GM18520 (cell line): ENCODE data around the gene ZNF407.

Source experiments
- ATAC-seq: cut with Tn5 transposase; IDR thresholded peaks from one replicate; pipeline ENCODE4 v1.9.1; 2021; ENCODE audit not compliant: unreplicated experiment

ZNF407 gene

DNA sequence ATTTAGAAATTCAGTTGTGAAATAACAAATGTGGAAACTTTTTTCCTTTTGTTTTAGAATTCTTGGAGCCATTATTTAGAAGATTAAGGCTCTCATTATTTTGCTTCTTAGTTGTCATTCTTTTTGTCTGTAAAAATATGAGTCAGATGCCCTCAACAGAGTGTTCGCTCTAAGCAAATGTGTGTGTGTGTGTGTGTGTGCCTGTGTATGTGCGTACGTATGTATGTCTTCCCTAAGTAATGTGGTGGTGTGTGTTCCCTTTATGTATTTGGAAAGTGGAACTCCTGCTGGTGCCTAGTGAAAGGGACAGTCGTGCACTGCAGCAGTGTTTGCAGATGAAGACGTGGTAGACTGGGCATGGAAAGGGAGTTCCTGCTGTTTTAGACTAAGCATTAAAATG is 27.5 kb downstream of the ZNF407 start:
- ATAC-seq: no peak

DNA sequence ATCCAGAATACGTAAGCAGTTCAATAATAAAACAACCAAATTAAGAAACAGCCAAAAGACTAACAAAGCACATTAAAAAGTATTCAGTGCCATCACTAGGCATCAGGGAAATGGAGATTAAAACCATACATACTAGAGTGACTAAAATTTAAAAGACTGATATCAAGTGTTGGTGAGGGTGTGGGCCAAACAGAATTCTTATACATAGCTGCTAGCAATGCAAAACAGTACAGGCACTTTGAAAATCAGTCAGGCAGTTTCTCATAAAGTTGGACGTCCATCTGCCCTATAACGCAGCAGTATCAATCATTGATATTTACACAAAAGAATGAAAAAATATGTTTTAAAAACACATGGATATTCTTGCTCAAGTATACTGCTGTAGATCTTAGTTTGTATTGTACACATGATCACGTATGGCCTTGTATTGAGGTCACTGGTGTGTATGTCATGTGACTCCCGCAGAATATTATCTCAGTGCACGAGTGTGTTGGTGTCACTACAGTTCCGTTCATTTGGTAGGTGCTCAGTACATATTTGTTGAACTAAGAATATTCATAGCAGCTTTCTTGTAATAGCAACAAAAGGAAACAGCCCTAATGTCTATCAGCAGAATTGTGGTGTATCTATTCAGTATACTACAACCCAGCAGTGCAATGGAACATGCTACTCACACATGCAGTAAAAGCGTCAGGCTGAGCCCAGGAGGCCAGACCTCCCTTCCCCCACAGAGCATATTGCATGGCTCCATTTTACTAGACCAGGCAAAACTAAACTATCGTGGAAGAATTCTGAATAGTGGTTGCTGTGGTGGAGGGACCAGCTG is 28.6 kb downstream of the ZNF407 start:
- ATAC-seq: no peak

DNA sequence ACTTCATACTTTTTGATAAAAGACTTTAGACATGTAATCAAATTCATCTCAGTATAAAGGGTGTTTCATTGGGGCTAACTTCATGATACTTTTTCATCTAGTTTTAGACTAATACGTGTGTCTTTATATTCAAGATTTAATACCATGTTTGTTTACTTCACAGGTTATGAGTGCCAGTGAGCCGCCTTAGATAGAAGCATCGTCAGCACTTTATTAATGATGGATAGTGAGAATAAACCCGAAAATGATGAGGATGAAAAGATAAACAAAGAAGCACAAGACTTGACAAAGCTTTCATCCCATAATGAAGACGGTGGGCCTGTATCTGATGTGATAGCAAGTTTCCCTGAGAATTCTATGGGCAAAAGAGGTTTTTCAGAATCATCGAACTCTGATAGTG is 33.1 kb downstream of the ZNF407 start:
- no peak for ATAC-seq

DNA sequence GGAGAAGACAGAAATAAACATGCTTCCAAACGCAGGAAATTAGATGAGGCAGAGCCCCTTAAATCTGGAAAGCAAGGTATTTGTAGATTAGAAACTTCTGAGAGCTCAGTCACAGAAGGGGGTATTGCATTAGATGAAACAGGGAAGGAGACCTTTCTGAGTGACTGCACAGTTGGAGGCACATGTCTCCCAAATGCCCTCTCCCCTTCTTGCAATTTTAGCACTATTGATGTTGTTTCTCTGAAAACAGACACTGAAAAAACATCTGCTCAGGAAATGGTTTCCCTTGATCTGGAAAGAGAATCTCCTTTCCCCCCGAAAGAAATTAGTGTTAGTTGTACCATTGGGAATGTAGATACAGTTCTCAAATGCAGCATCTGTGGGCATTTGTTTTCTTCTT is 33.5 kb downstream of the ZNF407 start:
- ATAC-seq: no peak

DNA sequence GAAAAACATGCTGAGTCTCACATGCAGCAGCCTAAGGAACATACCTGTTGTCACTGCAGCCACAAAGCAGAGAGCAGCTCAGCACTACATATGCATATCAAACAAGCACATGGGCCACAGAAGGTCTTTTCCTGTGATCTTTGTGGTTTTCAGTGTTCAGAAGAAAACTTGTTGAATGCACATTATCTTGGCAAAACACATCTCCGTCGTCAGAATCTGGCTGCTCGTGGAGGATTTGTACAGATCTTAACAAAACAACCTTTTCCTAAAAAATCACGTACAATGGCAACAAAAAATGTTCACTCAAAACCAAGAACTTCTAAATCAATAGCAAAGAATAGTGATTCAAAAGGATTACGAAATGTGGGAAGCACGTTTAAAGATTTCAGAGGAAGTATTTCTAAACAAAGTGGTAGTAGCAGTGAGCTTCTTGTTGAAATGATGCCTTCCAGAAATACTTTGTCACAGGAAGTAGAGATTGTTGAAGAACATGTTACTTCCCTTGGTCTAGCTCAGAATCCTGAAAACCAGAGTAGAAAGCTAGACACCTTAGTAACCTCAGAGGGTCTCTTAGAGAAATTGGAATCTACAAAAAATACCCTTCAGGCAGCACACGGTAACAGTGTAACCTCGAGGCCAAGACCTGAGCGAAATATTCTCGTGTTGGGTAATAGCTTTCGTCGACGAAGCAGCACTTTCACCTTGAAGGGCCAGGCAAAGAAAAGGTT is 34.1 kb downstream of the ZNF407 start:
- ATAC-seq: no peak

DNA sequence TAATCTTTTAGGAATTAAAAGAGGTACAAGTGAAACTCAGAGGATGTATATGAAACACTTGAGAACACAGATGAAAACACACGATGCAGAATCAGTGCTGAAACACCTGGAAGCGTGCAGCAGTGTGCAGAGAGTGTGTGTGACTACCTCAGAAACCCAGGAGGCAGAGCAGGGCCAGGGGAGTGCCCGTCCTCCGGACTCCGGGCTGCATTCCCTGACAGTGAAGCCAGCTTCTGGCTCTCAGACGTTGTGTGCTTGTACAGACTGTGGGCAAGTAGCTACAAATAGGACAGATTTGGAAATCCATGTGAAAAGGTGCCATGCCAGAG is 34.6 kb downstream of the ZNF407 start:
- ATAC-seq: no peak

DNA sequence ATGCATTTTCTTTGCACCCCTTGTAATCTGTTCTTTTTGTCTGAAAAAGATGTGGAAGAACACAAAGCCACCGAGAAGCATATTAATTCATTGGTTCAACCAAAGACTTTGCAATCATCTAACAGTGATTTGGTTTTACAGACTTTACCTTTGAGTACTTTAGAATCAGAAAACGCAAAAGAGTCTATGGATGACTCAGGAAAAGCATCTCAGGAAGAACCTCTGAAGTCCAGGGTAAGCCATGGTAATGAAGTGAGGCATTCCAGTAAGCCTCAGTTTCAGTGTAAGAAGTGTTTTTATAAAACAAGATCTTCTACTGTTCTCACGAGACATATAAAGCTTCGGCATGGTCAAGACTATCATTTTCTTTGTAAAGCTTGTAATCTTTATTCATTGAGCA is 35.2 kb downstream of the ZNF407 start:
- no peak for ATAC-seq

DNA sequence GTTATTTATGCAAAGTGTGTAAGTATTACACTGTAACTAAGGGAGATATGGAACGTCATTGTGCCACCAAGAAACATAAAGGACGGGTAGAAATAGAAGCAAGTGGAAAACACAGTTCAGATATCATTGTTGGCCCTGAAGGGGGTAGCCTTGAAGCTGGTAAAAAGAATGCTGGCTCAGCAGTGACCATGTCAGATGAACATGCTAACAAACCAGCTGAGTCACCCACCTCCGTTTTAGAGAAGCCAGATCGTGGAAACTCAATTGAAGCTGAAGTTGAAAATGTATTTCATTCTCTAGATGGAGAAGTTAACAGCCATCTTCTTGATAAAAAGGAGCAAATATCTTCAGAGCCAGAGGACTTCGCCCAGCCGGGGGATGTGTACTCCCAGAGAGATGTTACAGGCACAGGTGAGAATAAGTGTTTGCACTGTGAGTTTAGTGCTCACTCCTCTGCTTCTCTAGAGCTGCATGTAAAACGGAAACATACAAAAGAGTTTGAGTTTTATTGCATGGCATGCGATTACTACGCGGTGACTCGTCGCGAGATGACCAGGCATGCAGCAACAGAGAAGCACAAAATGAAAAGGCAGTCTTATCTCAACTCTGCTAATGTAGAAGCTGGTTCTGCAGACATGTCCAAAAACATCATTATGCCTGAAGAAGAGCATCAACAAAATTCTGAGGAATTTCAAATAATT is 36.1 kb downstream of the ZNF407 start:
- ATAC-seq: no peak

DNA sequence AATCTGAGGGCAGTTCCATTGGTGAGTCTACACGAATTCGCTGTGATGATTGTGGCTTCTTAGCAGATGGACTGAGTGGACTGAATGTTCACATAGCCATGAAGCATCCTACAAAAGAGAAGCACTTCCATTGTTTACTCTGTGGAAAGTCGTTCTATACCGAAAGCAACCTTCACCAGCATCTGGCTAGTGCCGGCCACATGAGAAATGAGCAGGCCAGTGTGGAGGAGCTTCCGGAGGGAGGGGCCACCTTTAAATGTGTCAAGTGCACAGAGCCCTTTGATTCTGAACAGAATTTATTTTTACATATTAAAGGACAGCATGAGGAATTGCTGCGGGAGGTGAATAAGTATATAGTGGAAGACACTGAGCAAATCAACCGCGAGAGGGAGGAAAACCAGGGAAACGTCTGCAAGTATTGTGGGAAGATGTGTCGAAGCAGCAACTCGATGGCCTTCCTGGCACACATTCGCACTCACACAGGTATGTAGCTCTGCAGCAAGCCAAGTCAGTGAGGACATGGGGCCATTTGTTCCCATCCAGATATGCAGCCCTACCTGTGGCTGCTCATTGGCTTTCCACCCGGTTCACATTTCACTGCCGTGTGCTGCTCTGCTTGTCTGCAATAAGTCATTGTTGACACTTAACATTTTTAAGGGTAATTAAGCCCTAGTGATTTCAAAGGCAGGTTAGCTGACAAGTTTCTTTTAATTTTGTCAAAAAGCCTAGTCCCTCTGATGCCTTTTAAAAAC is 37.7 kb downstream of the ZNF407 start:
- ATAC-seq: no peak

DNA sequence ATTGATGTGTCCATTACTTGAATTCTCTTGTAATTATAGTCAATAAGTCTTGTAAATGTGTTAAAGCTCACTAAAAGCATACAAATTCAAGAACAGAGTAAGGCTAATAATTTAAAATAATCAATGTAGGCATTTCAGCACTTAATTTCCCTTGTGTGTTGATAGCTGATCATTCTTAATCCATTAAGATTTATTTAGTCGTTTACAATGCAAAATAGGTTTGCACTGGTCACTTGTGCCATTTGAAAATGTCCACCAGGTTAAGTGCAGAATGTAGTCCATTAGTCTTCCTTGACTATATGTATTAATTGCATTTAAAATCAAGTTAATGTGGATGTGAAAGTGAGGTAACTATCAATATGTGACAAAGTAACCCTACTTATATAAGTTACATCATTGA is 39.4 kb downstream of the ZNF407 start:
- no peak for ATAC-seq

DNA sequence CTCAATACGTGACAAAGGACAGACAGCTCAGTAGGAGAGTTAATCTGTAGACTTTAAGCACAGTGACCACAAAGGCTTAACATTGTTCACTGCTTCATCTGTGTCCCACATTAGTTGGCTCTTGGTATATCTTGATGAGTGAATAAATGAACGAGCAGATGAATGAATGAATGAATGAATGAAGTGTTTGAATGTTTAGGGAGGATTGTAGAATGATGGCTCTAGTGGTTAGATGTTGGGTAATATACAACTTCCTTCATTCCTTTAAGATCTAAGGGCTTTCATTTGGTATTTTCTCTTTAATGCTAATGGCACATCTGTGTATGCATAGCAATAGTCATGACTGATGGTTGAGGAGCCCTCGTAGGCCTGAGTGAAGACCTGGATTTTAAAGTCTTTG is 40.5 kb downstream of the ZNF407 start:
- no peak for ATAC-seq

DNA sequence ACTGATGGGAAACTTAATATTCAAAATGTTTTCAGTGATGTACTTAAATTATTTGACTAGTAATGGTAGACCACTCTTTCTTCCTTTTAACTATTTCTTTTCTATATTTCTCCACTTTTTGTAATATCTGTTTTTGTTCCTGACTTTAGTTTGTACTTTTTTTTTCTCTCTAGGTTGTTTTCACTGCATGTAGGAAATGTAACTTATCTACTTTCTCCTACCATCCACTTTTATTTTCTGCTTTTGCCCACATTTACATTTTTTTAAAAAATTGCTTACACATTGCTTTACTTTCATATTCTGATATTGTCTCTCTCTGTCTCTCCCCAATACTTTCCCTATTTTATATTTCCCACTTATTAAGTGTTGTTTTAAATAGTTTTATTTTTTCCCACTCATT is 47.0 kb downstream of the ZNF407 start:
- no peak for ATAC-seq

DNA sequence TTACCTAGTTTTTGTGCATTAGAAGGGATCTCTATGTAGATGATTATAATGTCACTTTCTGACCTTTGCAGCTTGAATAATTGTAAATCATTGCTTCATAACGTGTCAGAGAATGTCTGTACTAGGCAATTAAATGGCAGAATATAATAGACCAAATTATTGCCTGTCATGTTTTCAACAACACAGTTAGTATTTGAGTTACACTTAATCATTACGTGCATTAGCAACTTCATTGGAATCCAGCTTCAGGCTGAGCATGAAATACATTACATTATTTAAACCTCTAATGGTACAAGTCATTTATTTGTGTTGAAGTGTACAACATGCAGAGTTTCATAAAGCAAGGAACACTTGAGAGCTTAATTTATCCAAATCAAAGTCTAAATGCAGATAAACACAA is 48.0 kb downstream of the ZNF407 start:
- no peak for ATAC-seq

DNA sequence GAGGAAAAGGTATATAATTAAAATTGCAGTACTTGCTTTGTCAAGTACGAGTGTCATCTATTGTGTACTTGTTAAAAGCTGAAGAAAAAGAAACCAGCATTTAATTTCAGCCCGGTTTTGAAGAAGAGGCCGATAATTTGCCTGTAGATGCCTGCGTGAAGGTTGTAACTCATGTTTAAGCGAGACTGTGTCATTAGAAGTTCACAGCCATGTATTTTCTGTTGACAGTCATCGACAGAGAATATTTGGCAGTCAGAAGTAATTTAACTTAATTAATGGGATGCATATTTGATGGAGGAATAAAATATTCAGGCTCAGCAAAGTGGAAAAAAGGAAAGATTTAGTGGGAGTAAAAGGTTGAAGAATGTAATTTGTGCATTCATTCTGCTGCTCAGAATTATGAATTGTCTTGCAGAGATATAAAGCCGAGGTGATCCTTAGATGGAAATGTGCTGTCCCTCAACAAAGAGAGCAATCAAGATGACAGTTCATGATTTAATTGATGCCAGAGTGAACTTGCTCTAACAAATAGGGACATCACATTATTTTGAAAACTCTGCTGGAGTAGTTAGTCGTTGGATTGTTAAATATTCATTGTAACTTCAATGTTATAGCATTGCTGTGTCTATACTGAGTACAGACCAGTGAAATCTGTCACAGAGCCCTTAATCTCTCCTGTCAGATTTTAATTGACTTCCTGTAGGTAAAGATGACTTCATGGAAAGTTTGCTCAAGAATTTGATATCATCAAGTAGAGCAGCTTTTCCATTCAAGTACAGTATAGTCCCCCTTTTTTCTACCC is 53.9 kb downstream of the ZNF407 start:
- no peak for ATAC-seq

DNA sequence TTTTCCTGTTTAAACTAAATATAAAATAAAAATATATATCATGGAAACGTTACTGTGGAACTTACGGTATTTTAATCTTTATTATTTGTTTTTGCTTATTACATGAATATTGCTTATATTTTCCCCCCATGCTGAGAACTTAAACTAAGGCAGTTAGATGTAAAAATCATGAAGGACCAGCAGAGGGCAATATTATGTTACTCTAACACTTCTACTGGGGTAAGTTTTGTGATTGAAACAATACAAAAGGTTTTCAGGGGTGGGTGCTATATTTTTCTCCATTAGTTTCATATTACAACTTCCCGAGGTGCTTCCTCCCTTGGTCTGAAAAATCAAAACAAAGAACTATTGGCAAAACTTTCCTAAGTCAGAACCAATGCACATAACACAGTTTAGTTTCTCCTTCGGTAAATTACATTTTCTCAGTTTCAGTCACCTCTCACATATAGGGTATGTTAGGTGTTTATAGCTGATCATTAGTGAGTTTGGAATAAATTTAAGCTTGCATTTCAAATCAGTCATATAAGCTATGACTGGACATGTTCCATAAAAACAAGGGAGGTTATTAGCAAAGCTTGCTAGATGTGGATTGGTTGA is 54.8 kb downstream of the ZNF407 start:
- ATAC-seq: no peak

DNA sequence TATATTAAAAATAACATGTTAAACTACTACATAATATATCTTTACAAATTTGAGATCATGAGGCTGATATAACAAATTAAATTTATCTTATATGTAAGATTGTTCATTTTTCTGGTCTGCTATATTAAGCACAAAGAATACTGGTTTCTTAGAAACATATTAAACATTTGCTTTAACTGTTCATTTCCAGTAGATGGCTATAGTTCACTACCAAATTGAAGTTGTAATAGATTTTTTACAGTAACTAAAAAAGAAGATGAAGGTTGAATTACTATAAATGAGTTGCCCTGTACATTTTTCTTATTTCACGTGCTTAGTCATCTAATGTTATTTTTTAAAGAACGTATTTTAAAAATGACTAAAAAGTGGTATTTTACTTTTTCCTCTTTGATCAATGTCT is 57.0 kb downstream of the ZNF407 start:
- no peak for ATAC-seq

DNA sequence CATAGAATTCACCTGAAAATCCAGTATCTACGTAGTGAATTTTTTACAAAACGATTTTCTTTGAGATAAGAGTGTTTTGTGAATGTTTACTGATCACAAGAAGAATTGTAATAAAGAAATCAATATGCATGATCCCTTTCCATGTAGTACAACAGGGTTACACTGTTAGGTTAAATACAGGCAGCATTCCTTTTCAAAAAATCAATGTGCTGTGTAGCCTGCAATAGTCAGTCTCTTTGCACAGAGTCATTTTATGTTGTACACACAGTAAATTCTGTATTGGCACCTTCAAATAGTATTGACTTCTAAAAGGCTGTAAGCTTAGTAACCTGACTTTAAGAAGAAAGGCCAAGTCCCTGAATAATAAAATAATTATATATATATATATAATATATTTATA is 63.3 kb downstream of the ZNF407 start:
- no peak for ATAC-seq

DNA sequence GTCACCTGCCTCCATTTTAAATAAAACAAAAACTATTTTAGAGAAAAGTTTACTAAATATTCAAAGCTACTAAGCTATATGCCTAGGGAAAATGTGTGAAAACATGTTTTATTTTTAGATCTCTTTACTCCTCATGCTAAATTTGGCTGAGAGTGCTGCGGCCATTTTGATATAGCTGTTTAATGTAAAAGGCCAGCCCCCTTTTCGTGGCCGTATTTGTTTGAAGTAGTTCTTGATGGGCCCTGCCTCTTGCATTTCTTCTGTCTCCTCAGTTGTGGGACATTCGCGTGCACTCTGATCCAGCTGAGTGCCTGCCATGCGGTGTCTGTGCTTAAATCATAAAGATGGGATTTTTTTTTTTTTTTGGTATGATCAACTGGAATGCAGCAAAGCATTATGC is 64.0 kb downstream of the ZNF407 start:
- no peak for ATAC-seq

DNA sequence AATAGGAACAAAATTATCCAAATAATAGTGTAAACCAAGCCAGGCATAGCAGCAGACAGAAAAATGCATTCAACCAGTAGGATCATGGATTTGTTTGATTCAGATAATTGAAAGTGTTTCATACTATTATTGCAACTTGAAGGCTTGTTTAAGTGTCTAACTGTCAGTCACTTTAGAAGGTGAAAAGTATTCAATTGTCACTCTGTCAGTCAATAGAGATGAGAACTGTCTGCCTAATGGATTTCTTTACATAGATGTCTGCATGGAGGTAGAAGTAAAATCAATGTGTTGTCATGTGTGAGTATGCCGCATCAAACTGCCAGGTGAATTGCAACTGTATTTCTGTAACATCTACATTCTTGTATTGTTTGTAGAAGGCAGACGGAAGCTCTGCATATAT is 65.0 kb downstream of the ZNF407 start:
- ATAC-seq: no peak

DNA sequence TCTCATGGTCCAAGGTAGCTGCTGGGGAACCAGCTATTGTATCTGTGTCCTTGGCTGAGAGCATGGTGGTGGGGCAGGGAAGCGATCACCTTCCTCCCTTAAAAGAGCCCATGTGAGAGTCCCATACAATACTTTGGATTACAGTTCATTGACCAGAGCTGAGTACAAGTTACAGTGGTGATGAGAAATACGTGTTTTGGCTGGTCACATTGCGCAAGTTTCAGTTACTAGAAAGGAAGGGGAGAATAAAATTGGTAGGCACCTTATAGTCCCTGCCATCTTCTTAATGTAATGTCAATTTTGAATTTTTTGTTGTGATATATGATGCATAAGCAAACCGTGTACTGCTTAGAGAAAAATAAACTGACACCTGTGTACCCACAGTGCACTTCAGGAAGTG is 67.7 kb downstream of the ZNF407 start:
- no peak for ATAC-seq
